Calu3 (cell line): ENCODE data around the gene PAX8. TPM values are rescaled to one million over a fixed set of nuclear protein-coding genes. Genes with fewer than 3 reads are reported as not detected.
A peak's percentile ranks its signal among the peaks of the same experiment; 100 is the strongest.
"Not testable (repeated sequence)": the region's sequence is repeated elsewhere in the genome, so short reads cannot be mapped to it uniquely, and the experiment has no call there.

Experiments
- BruUV-seq: library from RNA; stranded (reverse); fragments of 400-500 nt; replicated peaks from 2 replicates; lab custom pipeline; 2021; lab: Mats Ljungman, UMichigan
- CTCF ChIA-PET: fragments of 300-600 bp; sonication (Branson Sonifier 250); formaldehyde crosslinking; loops from one replicate; lab custom pipeline; 2022; ENCODE audit warnings: antibody characterized with exemption; lab: Charles Lee
- DNase-seq: peaks from one replicate; pipeline ENCODE4 v3.0.0; 2022
- H3K27ac Mint-ChIP-seq: one replicate; pipeline ENCODE4 v1.8.0; 2022; ENCODE audit warnings: mixed read lengths; ENCODE audit not compliant: unreplicated experiment
- H3K27me3 Mint-ChIP-seq: one replicate; pipeline ENCODE4 v1.8.0; 2022; ENCODE audit warnings: mixed read lengths; ENCODE audit not compliant: unreplicated experiment
- H3K36me3 Mint-ChIP-seq: one replicate; pipeline ENCODE4 v1.8.0; 2022; ENCODE audit warnings: mild to moderate bottlenecking, moderate library complexity, mixed read lengths; ENCODE audit not compliant: insufficient read depth, unreplicated experiment
- H3K4me1 Mint-ChIP-seq: one replicate; pipeline ENCODE4 v1.8.0; 2022; ENCODE audit warnings: mild to moderate bottlenecking, low read depth, mixed read lengths; ENCODE audit not compliant: unreplicated experiment
- H3K4me3 Mint-ChIP-seq: one replicate; pipeline ENCODE4 v1.8.0; 2022; ENCODE audit warnings: mild to moderate bottlenecking, low read depth, moderate library complexity, mixed read lengths; ENCODE audit not compliant: unreplicated experiment
- H3K9me3 Mint-ChIP-seq: one replicate; pipeline ENCODE4 v1.8.0; 2022; ENCODE audit warnings: low read depth, mixed read lengths; ENCODE audit not compliant: unreplicated experiment
- intact Hi-C: fragments of 100-400 bp; cut with micrococcal nuclease; formaldehyde crosslinking; loops from one replicate; pipeline ENCODE4 v1.10.0; 2022; ENCODE audit not compliant: unreplicated experiment
- total RNA-seq: library from RNA; stranded (reverse); gene quantifications from 2 replicates; pipeline ENCODE4 v1.2.3, GENCODE V29; 2022
- TF ChIP-seq, protein P1 (sequence below): fragments of 200-600 bp; IDR thresholded peaks from one replicate; pipeline ENCODE4 v1.8.0; 2022; ENCODE audit warnings: antibody characterized with exemption; ENCODE audit not compliant: unreplicated experiment

Gene PAX8
- total RNA-seq, 1 experiment from 2014 or later: 12.2 TPM

DNA sequence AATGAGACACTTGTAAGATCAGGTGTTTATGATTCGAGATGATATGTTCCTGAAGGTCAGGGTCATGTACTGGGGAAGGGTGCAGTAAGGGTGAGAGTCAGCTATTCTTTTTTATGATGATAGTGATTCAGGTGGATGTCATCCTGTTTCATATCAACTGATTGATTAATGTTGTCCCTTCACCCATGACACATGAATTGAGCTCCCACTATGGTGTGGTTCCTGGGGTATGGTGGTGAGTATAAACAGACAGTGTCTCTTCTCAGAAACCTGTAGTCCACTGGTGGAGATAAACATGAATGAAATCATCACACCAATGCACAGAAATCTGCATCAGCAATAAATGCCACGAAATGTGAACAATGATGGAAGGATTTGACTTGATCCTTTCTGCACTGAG, 37.4 kb upstream of the PAX8 start:
- CTCF ChIA-PET: no interaction called here
- Mint-ChIP-seq H3K4me1 (no peaks in the 10 kb centered on the region), H3K27ac (no peak overlapping the region), H3K4me3 (no peak overlapping the region), H3K36me3 (no peaks in the 10 kb centered on the region), H3K9me3 (no peaks in the 10 kb centered on the region), H3K27me3 (no peaks in the 10 kb centered on the region)
- TF ChIP-seq, protein P1, sequence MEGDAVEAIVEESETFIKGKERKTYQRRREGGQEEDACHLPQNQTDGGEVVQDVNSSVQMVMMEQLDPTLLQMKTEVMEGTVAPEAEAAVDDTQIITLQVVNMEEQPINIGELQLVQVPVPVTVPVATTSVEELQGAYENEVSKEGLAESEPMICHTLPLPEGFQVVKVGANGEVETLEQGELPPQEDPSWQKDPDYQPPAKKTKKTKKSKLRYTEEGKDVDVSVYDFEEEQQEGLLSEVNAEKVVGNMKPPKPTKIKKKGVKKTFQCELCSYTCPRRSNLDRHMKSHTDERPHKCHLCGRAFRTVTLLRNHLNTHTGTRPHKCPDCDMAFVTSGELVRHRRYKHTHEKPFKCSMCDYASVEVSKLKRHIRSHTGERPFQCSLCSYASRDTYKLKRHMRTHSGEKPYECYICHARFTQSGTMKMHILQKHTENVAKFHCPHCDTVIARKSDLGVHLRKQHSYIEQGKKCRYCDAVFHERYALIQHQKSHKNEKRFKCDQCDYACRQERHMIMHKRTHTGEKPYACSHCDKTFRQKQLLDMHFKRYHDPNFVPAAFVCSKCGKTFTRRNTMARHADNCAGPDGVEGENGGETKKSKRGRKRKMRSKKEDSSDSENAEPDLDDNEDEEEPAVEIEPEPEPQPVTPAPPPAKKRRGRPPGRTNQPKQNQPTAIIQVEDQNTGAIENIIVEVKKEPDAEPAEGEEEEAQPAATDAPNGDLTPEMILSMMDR: no peak
- intact Hi-C loops: no loop called here
- BruUV-seq: no TSS peak
- no peak for DNase-seq

DNA sequence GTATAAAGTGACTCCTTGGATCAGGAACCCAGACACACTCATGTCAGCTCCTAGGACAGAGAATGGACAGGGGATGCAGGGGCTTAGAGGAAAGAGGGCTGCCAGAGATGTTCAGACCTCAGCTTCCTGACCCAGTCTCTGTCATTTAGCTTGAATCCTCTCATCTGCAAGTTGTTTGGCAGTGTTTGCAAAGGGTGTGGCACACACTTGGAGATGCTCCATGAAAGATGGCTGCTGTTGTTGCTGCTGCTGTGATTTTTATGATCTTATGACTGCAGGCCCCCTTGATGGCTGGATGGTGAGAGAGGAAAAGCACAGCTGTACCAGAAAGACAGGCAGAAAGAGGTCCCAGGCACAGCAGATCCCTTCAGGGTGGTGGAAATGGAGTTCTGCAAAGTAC, 35.9 kb upstream of the PAX8 start:
- H3K27me3 Mint-ChIP-seq, CTCF ChIA-PET, H3K4me1 Mint-ChIP-seq, intact Hi-C loops, H3K4me3 Mint-ChIP-seq, DNase-seq, BruUV-seq, H3K36me3 Mint-ChIP-seq, H3K27ac Mint-ChIP-seq, H3K9me3 Mint-ChIP-seq: not testable (repeated sequence)

DNA sequence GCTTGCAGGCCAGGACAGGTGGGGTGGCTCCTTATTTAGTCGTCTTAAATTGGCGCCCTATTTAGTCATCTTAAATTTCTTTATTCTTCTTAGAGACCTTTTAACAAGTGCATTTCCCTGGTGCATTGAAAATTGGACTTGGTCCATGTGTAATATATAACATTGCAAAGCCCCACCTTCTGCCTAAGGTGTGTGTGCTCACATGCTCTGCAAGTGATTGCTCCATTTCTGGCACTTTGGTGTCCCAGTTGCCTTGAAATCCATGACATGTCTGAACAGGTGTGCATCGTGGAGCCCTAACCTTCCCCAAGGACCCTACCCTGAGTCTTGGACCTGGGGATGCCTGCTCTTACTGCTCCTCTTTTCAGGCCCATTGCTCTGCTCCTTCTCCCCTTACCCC, 35.5 kb upstream of the PAX8 start:
- H3K27me3 Mint-ChIP-seq, H3K9me3 Mint-ChIP-seq, CTCF ChIA-PET, BruUV-seq, H3K36me3 Mint-ChIP-seq, intact Hi-C loops, H3K4me1 Mint-ChIP-seq, H3K4me3 Mint-ChIP-seq, DNase-seq, H3K27ac Mint-ChIP-seq: not testable (repeated sequence)

DNA sequence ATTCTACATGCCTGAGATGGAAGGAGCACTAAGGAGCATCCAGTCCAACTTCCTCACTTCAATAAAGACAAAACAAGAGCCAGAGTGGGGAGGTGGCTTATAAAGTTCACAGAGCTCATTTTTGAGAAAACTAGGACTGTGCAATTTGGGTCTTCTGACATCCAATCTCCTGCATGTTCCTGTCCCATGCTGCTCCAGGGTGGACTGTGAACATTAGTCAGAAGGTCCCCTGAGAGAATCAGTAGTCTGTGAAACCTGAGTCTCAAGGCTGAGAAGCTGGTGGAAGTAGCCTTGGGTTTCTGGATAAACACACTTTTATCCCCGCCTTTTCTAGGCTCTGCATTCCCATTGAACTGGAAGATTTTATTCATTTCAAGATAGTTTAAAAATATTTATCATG, 33.1 kb upstream of the PAX8 start:
- BruUV-seq, H3K27ac Mint-ChIP-seq, intact Hi-C loops, H3K4me3 Mint-ChIP-seq, CTCF ChIA-PET, H3K36me3 Mint-ChIP-seq, DNase-seq, H3K9me3 Mint-ChIP-seq, H3K27me3 Mint-ChIP-seq: not testable (repeated sequence)
- peaks cover 17% of the 10 kb centered on the region for H3K4me1 Mint-ChIP-seq

DNA sequence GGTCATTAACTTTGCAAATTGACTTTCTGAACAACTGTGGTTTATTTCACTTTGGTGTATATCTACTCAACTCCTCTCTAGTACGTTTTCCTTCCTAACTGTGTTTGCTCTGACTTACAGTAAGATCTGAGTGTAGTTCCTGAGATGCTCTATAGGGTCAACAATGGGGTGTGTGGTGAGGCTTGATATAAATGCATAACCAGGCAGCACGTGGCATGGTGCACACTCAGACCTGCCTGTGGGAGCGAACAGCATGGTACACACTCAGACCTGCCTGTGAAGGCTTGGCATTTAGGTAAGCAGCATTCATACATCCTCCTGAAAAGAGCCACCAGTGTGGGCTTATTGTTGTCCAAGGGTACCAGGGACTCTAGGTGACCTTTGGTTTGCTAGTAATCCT, 32.5 kb upstream of the PAX8 start:
- H3K27me3 Mint-ChIP-seq, BruUV-seq, H3K9me3 Mint-ChIP-seq: not testable (repeated sequence)

More for the DNA sequence above, 32.5 kb upstream of the PAX8 start:
- TF ChIP-seq, protein P1: peak; percentile 12
- intact Hi-C loops, H3K27ac Mint-ChIP-seq, DNase-seq, H3K4me3 Mint-ChIP-seq, CTCF ChIA-PET, H3K36me3 Mint-ChIP-seq: not testable (repeated sequence)
- peaks cover 17% of the 10 kb centered on the region for H3K4me1 Mint-ChIP-seq
